C4-2B (cell line): ENCODE measurements around the gene PTX4.

Experiments used
- H3K27ac ChIP-seq: fragments of 450-650 bp; 2 replicates; pipeline ENCODE4 v1.5.1; 2017
- CTCF ChIP-seq: fragments of 450-650 bp; conservative IDR thresholded peaks from 2 replicates; pipeline ENCODE4 v1.5.1; 2017; ENCODE audit warnings: mild to moderate bottlenecking
- ZFX ChIP-seq: fragments of 450-650 bp; IDR thresholded peaks from 2 replicates; pipeline ENCODE4 v1.6.1; 2017

Gene PTX4

GRCh38 chr16:1452530-1452929, 36.2 kb downstream of the PTX4 start:
- TF ChIP-seq ZFX (no peak), CTCF (no peak)
- H3K27ac ChIP-seq, result no peak overlapping the region

GRCh38 chr16:1451702-1452392, 36.9 kb downstream of the PTX4 start:
- no peak overlapping the region for H3K27ac ChIP-seq
- no peak for TF ChIP-seq CTCF
- TF ChIP-seq ZFX, result no peak

- TF ChIP-seq CTCF, result no peak
- no peak for TF ChIP-seq ZFX
- no peak overlapping the region for H3K27ac ChIP-seq
Observed at GRCh38 chr16:1450841-1451240, 37.9 kb downstream of the PTX4 start.

DNA sequence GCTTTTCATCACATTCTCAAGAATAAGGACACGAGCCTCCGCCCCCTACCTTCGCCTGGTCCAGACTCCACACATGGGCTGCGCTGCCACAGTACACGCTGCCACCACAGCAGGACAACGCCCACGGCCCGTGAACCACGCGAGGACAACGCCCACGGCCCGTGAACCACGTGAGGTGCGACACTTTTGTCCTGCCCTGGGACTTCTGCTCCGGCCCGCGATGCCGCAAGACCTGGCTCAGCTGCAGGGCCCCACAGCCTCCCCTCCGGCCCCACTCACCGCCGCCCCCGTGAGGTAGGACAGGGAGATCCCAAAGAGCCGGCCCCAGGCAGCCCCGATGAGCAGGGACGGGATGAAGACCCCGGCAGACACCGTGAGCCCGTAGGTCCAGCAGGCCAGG, 38.5 kb downstream of the PTX4 start:
- no peak overlapping the region for H3K27ac ChIP-seq
- TF ChIP-seq CTCF (no peak; the same call in 1 of the 2 replicates), ZFX (no peak)

GRCh38 chr16:1449201-1449788, 39.4 kb downstream of the PTX4 start:
- no peak for TF ChIP-seq ZFX
- no peak for TF ChIP-seq CTCF
- no peak overlapping the region for H3K27ac ChIP-seq

DNA sequence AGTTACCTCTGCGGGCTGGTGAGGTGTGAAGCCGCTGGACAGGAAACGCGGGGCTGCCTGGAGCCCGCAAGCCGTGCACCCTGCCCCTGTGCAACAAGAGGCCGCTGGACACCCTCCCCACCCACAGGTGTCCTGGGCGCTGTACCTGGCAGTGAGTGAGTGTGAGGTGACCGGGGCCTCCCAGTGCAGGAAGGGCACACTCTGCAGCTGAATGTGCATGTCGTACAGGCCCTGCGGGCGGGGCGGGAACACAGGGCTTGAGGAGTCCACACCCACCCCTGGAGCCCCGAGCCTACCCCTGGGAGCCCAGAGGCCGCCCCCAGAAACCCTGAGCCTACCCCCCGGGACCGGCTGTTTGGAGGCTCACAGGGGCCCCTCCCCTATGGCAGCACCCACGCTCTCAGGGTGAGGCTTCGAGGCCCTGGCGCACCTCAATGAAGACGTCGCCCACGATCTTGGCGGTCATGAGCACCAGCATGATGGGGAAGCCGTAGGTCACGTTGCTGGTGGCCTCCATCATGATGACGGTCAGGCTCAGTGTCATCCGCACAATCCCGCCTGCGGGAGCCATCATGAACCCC, 40.1 kb downstream of the PTX4 start:
- no peak for TF ChIP-seq CTCF
- no peak overlapping the region for H3K27ac ChIP-seq

DNA sequence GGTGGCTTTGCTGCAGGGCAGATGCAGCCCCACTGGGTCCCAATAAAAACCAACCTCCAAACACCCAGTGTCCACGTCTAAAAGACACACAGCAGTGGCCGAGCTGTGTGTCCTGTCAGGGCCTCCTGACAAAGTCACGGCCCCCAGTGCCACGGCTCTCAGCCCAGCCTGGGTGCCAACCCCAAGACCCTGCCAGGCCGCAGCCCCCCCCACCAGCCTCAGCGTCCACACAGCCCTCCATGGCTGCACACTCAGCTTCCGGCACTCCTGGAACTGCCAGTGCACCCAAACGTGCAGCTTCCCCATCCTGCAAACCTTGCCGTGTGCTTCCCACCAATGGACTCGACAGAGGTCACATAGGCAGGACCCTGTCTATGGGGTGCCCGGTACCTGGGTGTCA, 40.8 kb downstream of the PTX4 start:
- TF ChIP-seq CTCF, result no peak
- no peak for TF ChIP-seq ZFX
- H3K27ac ChIP-seq, result no peak overlapping the region
